GM23338 (cell line): ENCODE data around the gene LAYN. TPM values are rescaled to one million over a fixed set of nuclear protein-coding genes. Genes with fewer than 3 reads are reported as not detected.

Source experiments
- ATAC-seq: fragments of 200-7000 bp; cut with Tn5 transposase; 3 replicates; pipeline ENCODE4 v1.9.1; 2020
- DNase-seq: peaks from one replicate; pipeline ENCODE4 v3.0.0-alpha.2; 2015; ENCODE audit warnings: low spot score
- H2AFZ ChIP-seq: fragments of 200-600 bp; sonication (generic); 2 replicates; pipeline ENCODE4 v1.8.0; 2016; ENCODE audit warnings: antibody characterized with exemption, mild to moderate bottlenecking, moderate library complexity
- H3F3A ChIP-seq: fragments of 200-600 bp; sonication (generic); replicated peaks from 2 replicates; pipeline ENCODE4 v1.8.0; 2017; ENCODE audit warnings: antibody characterized with exemption, mixed run types, low read depth
- H3K27ac ChIP-seq: fragments of 200-600 bp; sonication (generic); 2 replicates; pipeline ENCODE4 v1.6.1; 2016; ENCODE audit warnings: low read depth
- H3K27me3 ChIP-seq: fragments of 200-600 bp; sonication (generic); 2 replicates; pipeline ENCODE4 v1.8.0; 2016; ENCODE audit warnings: mild to moderate bottlenecking, mixed run types, moderate library complexity; ENCODE audit not compliant: insufficient read depth
- H3K36me3 ChIP-seq: fragments of 200-600 bp; sonication (generic); 2 replicates; pipeline ENCODE4 v1.8.0; 2016; ENCODE audit warnings: mild to moderate bottlenecking; ENCODE audit not compliant: insufficient read depth
- H3K4me1 ChIP-seq: fragments of 200-600 bp; sonication (generic); 2 replicates; pipeline ENCODE4 v1.8.0; 2016; ENCODE audit warnings: mild to moderate bottlenecking, moderate library complexity; ENCODE audit not compliant: insufficient read depth
- H3K4me2 ChIP-seq: fragments of 200-600 bp; sonication (generic); 2 replicates; pipeline ENCODE4 v1.7.1; 2017; ENCODE audit warnings: mixed run types
- H3K4me3 ChIP-seq: fragments of 200-600 bp; sonication (generic); 2 replicates; pipeline ENCODE4 v1.6.1; 2016; ENCODE audit warnings: mixed run types
- H3K79me2 ChIP-seq: fragments of 200-600 bp; sonication (generic); replicated peaks from 2 replicates; pipeline ENCODE4 v1.8.0; 2017; ENCODE audit warnings: mild to moderate bottlenecking; ENCODE audit not compliant: insufficient read depth
- H3K9me2 ChIP-seq: fragments of 200-600 bp; sonication (generic); 2 replicates; pipeline ENCODE4 v1.8.0; 2017; ENCODE audit not compliant: insufficient read depth
- H4K20me1 ChIP-seq: fragments of 200-600 bp; sonication (generic); replicated peaks from 2 replicates; pipeline ENCODE4 v1.8.0; 2017; ENCODE audit warnings: mild to moderate bottlenecking; ENCODE audit not compliant: insufficient read depth
- H3K27ac Mint-ChIP-seq: 2 replicates; pipeline ENCODE4 v1.8.0; 2020; ENCODE audit warnings: inconsistent platforms, mild to moderate bottlenecking, moderate library complexity, mixed read lengths
- H3K27me3 Mint-ChIP-seq: 3 replicates; pipeline ENCODE4 v1.8.0; 2022; ENCODE audit warnings: low read depth, mild to moderate bottlenecking, moderate library complexity, mixed read lengths, inconsistent platforms; ENCODE audit not compliant: insufficient read depth, poor library complexity
- H3K36me3 Mint-ChIP-seq: 3 replicates; pipeline ENCODE4 v1.8.0; 2021; ENCODE audit warnings: low read depth, mild to moderate bottlenecking, inconsistent platforms, moderate library complexity, mixed read lengths
- H3K4me1 Mint-ChIP-seq: 3 replicates; pipeline ENCODE4 v1.8.0; 2020; ENCODE audit warnings: mild to moderate bottlenecking, inconsistent platforms, mixed read lengths
- H3K4me3 Mint-ChIP-seq: 3 replicates; pipeline ENCODE4 v1.8.0; 2021; ENCODE audit warnings: moderate library complexity, mild to moderate bottlenecking, inconsistent platforms, mixed read lengths
- H3K9me3 Mint-ChIP-seq: 3 replicates; pipeline ENCODE4 v1.8.0; 2020; ENCODE audit warnings: moderate library complexity, mild to moderate bottlenecking, inconsistent platforms, mixed read lengths
- CREB1 ChIP-seq: fragments of 250-450 bp; sonication (Bioruptor Pico); IDR thresholded peaks from 2 replicates; pipeline ENCODE4 v1.5.0; 2020; ENCODE audit warnings: low read depth, mild to moderate bottlenecking, moderate library complexity
- CTCF ChIP-seq, 2 experiments: fragments of 200-600 bp in 1 of 2; sonication (generic) in 1 of 2; conservative IDR thresholded peaks; 2 replicates each; pipeline versions ENCODE4 v1.5.1 to v1.6.1; 2016 to 2017; ENCODE audit warnings: antibody characterized with exemption in 2 of 2, low read depth in 2 of 2, mild to moderate bottlenecking in 2 of 2, moderate library complexity in 1 of 2
- ETS1 ChIP-seq: IDR thresholded peaks from 2 replicates; pipeline ENCODE4 v1.6.1; 2016; ENCODE audit warnings: antibody characterized with exemption
- EZH2 ChIP-seq: fragments of 200-600 bp; sonication (generic); IDR thresholded peaks from one replicate; pipeline ENCODE4 v1.8.0; 2017; ENCODE audit warnings: antibody characterized with exemption, mild to moderate bottlenecking, low read depth; ENCODE audit not compliant: unreplicated experiment
- EZH2phosphoT487 ChIP-seq: fragments of 200-600 bp; sonication (generic); IDR thresholded peaks from one replicate; pipeline ENCODE4 v1.8.1; 2018; ENCODE audit warnings: antibody characterized with exemption; ENCODE audit not compliant: unreplicated experiment
- JUNB ChIP-seq: IDR thresholded peaks from one replicate; pipeline ENCODE4 v1.6.1; 2016; ENCODE audit warnings: antibody characterized with exemption; ENCODE audit not compliant: unreplicated experiment
- POLR2AphosphoS5 ChIP-seq: IDR thresholded peaks from 2 replicates; pipeline ENCODE4 v1.6.1; 2016; ENCODE audit warnings: antibody characterized with exemption, low read depth
- REST ChIP-seq: IDR thresholded peaks from one replicate; pipeline ENCODE4 v1.6.1; 2018; ENCODE audit warnings: antibody characterized with exemption; ENCODE audit not compliant: unreplicated experiment
- STAT1 ChIP-seq: IDR thresholded peaks from one replicate; pipeline ENCODE4 v1.6.1; 2016; ENCODE audit warnings: antibody characterized with exemption; ENCODE audit not compliant: unreplicated experiment
- ZNF114 ChIP-seq: fragments of 250-450 bp; sonication (Bioruptor Pico); IDR thresholded peaks from 2 replicates; pipeline ENCODE4 v1.5.0; 2020; ENCODE audit warnings: mild to moderate bottlenecking, moderate library complexity
- ZNF331 ChIP-seq: fragments of 250-450 bp; sonication (Bioruptor Pico); IDR thresholded peaks from 2 replicates; pipeline ENCODE4 v1.5.0; 2020; ENCODE audit warnings: low read depth, mild to moderate bottlenecking, moderate library complexity
- ZNF462 ChIP-seq: fragments of 250-450 bp; sonication (Bioruptor Pico); IDR thresholded peaks from 2 replicates; pipeline ENCODE4 v1.5.0; 2020; ENCODE audit warnings: mild to moderate bottlenecking, moderate library complexity
- polyA plus RNA-seq: library from polyadenylated mRNA; unstranded; fragments of >200 nt; fragmentation: Nextera tagmentation; extraction: Ambion mirVana; gene quantifications from 2 replicates; pipeline ENCODE4 v1.2.1, GENCODE V29; 2016
- total RNA-seq: library from RNA; depleted of rRNA; stranded (reverse); fragments of >200 nt; shearing (Covaris generic); gene quantifications from 2 replicates; pipeline ENCODE4 v1.2.3, GENCODE V29; 2014

LAYN gene
- total and polyA plus RNA-seq, 2 experiments from 2014 or later = 6.8 to 7.9 TPM

- H3K4me1 Mint-ChIP-seq = peaks cover 7% of the 10 kb centered on the region; the same call in 1 of the 3 replicates
- Histone ChIP-seq H3K4me1 (peaks cover 8% of the 10 kb centered on the region), H3F3A (no peaks in the 10 kb centered on the region), H3K9me2 (no peaks in the 10 kb centered on the region), H3K36me3 (no peaks in the 10 kb centered on the region), H3K4me3 (no peak overlapping the region), H3K27me3 (no peaks in the 10 kb centered on the region), H3K79me2 (no peaks in the 10 kb centered on the region), H2AFZ (no peak overlapping the region), H4K20me1 (no peaks in the 10 kb centered on the region), H3K4me2 (no peak overlapping the region), H3K27ac (no peak overlapping the region)
- H3K27me3 Mint-ChIP-seq = no peaks in the 10 kb centered on the region
- H3K4me3 Mint-ChIP-seq = no peak overlapping the region
- DNase-seq = no peak
- TF ChIP-seq CTCF (conservative IDR thresholded peaks at IDR 0.05; ENCODE audit: low read depth in 2 of 2) (no peak), ZNF462 (CRISPR knock-in tag) (no peak), CREB1 (no peak), JUNB (no peak), ZNF114 (CRISPR knock-in tag) (no peak), POLR2AphosphoS5 (no peak), REST (no peak), ETS1 (no peak), STAT1 (no peak), ZNF331 (CRISPR knock-in tag) (no peak), EZH2phosphoT487 (no peak), EZH2 (no peak)
- no peak for ATAC-seq
- no peak overlapping the region for H3K27ac Mint-ChIP-seq
- no peaks in the 10 kb centered on the region for H3K9me3 Mint-ChIP-seq
- no peaks in the 10 kb centered on the region for H3K36me3 Mint-ChIP-seq
Observed at GRCh38 chr11:111571829-111572501, 31.4 kb downstream of the LAYN start.
